ENCODE results near the gene TCIRG1. TPM values are rescaled to one million over a fixed set of nuclear protein-coding genes. Genes with fewer than 3 reads are reported as not detected.

Gene TCIRG1, protein sequence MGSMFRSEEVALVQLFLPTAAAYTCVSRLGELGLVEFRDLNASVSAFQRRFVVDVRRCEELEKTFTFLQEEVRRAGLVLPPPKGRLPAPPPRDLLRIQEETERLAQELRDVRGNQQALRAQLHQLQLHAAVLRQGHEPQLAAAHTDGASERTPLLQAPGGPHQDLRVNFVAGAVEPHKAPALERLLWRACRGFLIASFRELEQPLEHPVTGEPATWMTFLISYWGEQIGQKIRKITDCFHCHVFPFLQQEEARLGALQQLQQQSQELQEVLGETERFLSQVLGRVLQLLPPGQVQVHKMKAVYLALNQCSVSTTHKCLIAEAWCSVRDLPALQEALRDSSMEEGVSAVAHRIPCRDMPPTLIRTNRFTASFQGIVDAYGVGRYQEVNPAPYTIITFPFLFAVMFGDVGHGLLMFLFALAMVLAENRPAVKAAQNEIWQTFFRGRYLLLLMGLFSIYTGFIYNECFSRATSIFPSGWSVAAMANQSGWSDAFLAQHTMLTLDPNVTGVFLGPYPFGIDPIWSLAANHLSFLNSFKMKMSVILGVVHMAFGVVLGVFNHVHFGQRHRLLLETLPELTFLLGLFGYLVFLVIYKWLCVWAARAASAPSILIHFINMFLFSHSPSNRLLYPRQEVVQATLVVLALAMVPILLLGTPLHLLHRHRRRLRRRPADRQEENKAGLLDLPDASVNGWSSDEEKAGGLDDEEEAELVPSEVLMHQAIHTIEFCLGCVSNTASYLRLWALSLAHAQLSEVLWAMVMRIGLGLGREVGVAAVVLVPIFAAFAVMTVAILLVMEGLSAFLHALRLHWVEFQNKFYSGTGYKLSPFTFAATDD
- total RNA-seq (2022; extraction: Qiagen RNA extraction; ENCODE audit: low read depth) = 77.0 to 167 TPM (median 125 TPM) in 5 replicates

DNA sequence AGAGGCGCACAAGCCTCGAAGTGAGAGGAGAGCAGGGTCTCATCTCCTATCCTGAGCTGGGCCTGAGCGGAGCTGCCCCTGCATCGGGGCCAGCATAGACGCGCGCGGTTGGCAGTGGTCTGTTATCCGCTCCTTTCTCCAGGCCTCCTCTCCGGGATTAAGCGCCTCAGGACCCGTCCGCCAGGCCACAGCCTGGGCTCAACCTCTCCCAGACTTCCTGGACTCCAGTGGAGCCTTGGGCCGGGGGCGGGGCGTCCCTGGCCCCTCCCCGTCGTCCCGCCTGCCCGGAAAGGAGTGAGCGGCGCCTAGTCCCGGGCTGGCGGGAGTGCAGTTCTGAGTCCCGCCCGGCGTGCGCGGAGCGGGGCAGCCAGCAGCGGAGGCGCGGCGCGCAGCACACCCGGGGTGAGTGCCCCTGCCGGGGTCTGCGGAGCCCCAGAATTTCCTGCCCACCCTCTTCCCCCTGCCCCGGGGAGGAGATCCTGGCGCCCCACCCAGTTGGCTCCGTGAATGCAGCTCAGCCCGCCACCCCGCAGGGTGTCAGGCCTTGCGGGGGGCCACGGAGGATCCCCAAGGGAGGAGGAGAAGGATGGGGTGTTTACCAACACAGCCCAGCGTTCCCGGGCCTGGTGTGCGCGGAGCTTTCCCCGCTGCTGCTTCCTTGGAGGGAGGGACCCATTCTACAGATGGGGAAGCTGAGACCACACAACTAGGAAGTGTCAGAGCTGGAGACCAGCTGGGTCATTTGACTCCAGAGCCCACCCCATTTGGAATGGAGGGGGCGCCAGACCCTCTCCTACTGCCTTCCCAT lies at the start of gene TCIRG1:
Gene TCIRG1, plus strand, starts transcription at position 308 of the 808 bp plus-strand sequence. CDS start 2,247 bp downstream, outside the sequence.

DNA sequence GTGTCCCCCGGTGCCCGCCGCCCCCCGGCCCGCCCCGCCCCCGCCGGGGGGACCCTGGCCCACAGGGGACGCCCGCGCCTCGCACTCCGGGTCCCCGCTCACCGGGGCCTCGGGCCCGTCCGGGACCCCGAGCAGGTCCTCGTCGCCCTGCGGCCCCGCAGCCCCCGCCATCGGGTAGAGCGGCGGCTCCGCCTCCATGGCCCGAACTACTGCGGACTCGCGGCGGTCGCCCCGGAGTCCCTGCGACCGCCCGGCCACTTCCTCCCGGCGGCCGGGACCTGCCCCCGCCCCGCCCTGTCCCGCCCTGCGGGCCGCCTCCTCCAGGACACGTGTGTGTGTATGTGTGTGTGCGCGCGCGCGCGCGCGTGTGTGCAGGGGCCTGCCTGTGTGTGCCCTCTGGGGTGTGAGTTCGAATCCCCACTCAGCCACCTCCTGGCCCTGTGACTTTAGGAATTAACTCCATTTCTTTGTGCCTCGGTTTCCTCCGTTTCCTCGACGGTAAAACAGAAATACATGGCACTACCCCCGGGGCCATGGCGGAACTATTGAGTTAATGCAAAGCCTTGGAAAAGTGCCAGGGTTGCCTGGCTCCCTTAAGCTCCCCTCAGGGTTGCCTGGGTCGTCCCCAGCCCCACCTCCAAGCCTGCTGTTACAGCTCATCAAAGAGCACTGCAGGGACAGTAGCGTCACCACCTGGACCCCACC lies 34.8 kb upstream of the TCIRG1 start, which contains the start of gene UNC93B1:
Gene UNC93B1, minus strand, starts transcription at position 252 of the 705 bp plus-strand sequence. Its CDS starts 54 bp downstream, at position 198.

DNA sequence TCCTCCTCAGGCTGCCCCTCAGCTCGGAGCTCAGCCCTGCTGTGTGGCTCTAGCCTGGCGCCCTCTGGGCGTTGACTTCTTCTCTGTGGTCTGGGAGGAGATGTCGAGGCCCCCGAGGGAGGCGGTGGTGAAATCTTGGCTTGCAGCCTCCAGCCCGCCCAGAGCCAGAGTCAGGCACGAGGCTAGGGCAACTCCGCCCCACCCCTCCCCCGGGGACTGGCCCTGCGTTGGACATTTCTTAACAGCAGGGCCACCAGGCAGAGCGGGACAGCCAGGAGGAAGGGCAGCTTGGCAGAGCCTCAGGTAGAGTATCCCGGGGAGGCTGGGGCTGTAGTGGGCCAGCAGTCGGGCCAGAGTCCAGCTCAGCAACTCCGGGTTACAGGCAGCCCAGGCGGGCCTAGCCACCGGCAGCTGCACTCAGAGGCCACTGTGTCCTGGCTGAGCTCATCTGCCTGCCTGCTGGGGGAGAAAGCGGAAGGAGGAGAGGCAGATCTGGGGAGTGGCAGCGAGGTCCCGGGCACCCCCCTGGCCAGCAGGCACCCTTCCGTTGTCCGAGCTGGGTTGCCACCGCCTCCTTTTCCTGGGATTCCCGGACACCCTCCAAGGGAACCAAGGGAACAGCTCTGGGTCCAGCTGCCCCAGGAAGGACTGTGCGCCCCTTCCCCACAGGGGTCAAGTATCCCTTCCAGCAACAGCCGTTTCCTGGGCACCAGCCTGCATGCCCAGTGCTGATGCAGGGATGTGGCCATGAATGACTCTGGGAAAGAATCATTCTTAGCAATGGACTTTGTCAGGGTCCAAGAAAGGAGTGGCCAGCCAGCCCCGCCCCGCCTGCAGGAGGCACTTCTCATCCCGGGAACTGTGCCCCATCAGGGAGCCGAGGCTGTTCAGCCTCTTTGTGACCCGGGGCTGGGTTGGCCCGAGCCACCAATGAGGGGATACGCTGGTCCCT lies 28.5 kb upstream of the TCIRG1 start, which contains the start of gene ALDH3B1:
Gene ALDH3B1, plus strand, starts transcription at position 238 of the 952 bp plus-strand sequence. CDS start 4,971 bp downstream, outside the sequence.

DNA sequence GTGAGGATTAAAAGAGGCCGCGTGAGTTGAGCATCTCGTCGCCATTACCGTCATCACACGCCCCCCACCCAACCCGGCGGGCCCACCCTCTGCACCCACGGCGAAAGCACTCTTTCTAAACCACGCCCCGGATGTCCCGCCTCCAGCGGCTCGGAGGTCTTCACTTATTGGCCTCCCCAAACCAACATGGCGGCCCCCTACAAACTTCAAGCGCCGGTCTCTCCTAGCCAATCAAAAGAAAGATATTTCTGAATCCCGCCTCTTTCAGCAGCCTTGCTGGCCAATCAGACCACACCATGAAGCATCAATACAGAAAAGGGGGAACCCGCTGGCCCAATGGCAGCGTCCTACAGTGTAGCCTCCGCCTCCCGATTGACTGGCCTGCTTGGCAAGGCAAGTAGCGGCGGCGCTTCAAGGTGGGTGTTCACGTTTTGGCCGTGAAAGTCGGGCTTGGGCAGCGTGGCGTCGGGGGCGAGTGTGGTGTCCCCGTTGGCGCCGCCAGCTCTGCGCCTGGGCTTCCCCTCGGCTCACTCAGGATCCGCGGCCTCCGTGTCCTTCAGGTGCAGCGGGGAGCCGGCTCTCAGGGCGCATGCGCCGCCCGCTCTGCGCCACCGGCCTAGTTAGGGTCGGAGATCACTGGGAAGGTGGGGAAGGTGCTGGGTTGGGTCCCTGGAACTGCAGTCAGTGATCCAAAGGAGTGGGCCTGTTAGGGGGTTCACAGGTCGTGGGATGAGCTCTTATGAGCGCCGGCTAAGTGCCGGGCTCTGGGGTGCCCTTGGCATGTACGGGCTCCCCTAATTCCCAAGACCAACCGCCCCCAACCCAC lies 8.3 kb upstream of the TCIRG1 start, which contains the start of gene NDUFS8:
Gene NDUFS8, plus strand, starts transcription at position 364 of the 826 bp plus-strand sequence. CDS start 1,471 bp downstream, outside the sequence.

Other genes with a start within 250 kb of the TCIRG1 start
- 57.3 to 88.2 TPM (median 74.8 TPM) in 5 replicates for gene UNC93B1, start 34.9 kb upstream of the TCIRG1 start, total RNA-seq (2022; extraction: Qiagen RNA extraction; ENCODE audit: low read depth)
- gene ALDH3B1, start 28.7 kb upstream of the TCIRG1 start, total RNA-seq (2022; extraction: Qiagen RNA extraction; ENCODE audit: low read depth) = 112 to 141 TPM (median 115 TPM) in 5 replicates
- gene NDUFS8, start 8.3 kb upstream of the TCIRG1 start, total RNA-seq (2022; extraction: Qiagen RNA extraction; ENCODE audit: low read depth) = 266 to 400 TPM (median 378 TPM) in 5 replicates
- gene CHKA, start 82.4 kb downstream of the TCIRG1 start, total RNA-seq (2022; extraction: Qiagen RNA extraction; ENCODE audit: low read depth) = 26.8 to 33.1 TPM (median 31.7 TPM) in 5 replicates
- 16.0 to 27.8 TPM (median 20.5 TPM) in 5 replicates for gene KMT5B, start 174.3 kb downstream of the TCIRG1 start, total RNA-seq (2022; extraction: Qiagen RNA extraction; ENCODE audit: low read depth)
- 52.4 to 67.6 TPM (median 62.9 TPM) in 5 replicates for gene C11orf24, start 232.9 kb downstream of the TCIRG1 start, total RNA-seq (2022; extraction: Qiagen RNA extraction; ENCODE audit: low read depth)

All from A549 treated with RU486 at 1 μM for 4 hours (cell line).